Activated T-cell treated with anti-CD3 and anti-CD28 coated beads for 1 hour (primary cell): ENCODE measurements around the gene LHCGR.
"Not testable (repeated sequence)": the region's sequence is repeated elsewhere in the genome, so short reads cannot be mapped to it uniquely, and the experiment has no call there.

Experiments
- DNase-seq: peaks from one replicate; pipeline ENCODE4 v3.0.0-alpha.2; 2020; ENCODE audit warnings: low read depth

The LHCGR gene

DNA sequence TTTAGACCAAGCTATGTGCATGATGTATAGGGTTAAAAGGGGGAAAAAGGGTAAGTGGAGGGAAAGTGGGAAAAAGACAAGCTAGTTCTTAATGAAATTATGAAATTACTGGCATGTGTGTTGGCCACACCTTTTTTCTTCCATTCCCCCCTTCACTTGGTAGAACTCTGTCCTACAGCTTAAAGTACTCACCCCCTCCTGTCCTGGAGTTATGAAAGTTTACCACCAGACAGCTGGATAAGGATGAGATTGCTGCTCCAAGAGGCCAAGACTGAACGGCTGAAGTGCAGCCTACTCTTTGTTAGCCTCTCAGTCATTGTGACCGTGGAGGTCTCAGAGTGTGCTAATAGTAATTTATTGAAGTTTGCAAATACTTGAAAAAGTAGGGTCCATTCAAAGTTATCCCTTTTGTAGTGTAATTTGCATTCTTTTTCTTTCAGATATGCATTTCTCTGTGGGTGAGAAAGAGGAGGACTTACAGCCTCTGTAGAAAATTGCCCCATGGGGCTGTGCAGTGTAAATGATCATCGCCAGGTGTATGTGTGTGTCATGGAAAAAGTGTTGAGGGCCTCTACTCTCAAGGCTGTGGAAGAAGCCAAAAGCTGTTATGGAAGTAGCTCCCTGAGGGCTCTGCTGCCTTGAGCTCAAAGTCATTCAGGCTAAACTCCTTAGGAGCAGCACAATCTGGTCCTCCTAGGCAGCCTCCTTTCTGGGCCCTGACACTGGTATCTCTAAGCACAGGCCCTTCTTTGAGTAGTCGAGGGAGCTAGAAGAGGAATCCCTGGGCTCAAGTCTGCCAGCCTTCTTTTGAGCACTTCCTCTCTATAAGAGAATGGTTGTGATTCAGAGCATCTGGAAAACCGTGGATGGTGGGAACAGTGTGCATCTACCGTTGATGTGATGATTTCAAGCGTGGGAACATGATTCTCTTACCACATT is 46.2 kb downstream of the LHCGR start:
- DNase-seq, result no peak

- DNase-seq, result no peak
These were observed 48.1 kb downstream of the LHCGR start for GRCh38 chr2:48707466-48707865.

GRCh38 chr2:48703621-48704020 is 51.9 kb downstream of the LHCGR start:
- DNase-seq, result not testable (repeated sequence)

- no peak for DNase-seq
These were observed 56.1 kb downstream of the LHCGR start for GRCh38 chr2:48699348-48699930.

- no peak for DNase-seq
These were observed 58.6 kb downstream of the LHCGR start for GRCh38 chr2:48696881-48697280.

DNA sequence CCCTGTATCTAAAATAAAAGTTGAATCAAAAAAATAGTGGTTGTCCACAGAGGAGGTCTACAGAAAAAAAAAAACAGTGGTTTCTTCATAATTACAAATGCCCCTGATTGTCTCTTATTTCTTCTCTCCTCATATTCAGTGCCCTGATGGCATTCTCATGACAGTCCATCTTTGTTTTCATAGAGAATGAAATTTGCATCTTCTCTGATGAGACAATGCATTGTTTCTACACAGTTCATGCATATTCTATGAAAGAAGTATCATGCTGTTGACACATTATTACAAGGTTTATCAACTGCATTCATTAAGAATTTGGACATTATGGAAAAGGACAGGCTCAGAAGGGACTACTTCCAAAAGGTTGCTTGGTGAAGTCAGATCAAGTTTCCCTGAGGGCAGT is 59.5 kb downstream of the LHCGR start:
- DNase-seq, result no peak

- no peak for DNase-seq
These were observed 61.4 kb downstream of the LHCGR start for GRCh38 chr2:48694149-48694548.

DNA sequence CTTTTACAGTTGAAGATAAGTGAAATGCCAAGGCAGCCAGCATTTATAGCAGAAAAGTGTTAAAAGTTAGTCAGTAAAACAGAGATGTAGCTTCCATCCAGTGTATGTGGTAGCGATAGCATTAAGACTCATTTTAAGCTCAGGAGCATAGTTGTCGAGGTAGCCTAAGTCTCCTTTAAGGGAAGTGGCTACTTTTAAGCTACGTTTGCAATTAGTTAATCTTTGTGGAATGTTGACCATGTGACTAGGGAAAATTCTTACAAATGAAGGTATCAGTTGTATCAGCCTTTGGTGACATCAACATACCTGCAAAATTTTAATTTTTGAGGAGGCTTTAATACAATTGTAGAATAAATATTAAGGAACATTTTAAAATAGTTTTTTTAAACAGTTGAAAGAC is 61.9 kb downstream of the LHCGR start:
- no peak for DNase-seq

- no peak for DNase-seq
These were observed 62.5 kb downstream of the LHCGR start for GRCh38 chr2:48693066-48693465.

DNA sequence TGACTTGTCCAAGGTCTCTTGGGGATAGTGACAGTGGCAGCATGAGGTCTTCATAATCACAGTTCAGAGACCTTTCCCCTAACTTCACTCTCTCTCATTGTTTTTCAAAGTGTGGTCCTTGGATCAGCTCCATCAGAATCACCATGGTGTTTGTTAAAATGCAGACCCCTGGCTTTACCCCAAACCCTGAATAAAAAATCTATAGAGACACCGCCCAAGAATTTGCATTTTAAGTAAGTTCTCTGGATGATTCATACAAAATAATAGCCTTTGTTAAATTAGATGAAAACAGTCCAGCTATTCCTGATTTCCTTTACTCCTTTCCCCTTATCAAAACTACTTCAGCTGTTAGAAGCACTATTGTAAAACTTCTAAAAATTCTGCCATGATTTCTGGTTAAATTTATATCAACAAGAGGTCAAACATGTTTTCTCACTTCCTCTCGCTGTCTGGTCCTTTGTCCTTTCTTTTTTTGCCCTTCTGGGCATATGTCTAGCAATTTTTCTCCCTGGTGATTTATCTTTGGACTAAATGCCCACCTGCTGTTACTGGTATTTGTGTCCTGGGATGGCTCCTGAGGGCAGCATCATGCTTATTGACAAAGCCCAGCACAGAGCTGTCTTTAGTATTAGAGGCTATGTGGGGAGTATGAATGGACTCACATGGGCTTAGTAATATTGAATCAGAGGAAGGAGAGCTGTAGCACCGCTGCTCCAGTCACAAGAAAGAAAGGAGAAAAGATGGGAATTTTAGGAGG is 63.4 kb downstream of the LHCGR start:
- no peak for DNase-seq

GRCh38 chr2:48685126-48685525 is 70.4 kb downstream of the LHCGR start:
- DNase-seq, result no peak

DNA sequence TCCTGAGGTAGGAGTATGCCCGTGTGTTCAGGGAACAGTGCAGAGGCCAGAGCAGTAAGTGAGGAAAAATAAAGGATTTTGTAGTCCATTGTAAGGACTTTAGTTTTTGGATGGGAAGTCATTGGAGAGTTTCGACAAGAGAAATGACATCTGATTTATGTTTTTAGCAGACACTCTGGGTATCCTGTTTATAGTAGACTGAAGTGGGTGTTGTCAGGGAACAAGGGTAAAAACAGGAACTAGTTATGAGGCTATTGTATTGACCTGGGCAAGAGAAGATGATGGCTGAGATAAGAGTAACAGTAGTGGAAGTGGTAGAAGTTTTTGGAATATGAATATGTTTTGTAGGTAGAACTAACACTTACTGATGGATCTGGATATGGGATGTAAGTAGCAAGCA is 78.1 kb downstream of the LHCGR start:
- no peak for DNase-seq

GRCh38 chr2:48674933-48675332 is 80.6 kb downstream of the LHCGR start:
- no peak for DNase-seq

DNA sequence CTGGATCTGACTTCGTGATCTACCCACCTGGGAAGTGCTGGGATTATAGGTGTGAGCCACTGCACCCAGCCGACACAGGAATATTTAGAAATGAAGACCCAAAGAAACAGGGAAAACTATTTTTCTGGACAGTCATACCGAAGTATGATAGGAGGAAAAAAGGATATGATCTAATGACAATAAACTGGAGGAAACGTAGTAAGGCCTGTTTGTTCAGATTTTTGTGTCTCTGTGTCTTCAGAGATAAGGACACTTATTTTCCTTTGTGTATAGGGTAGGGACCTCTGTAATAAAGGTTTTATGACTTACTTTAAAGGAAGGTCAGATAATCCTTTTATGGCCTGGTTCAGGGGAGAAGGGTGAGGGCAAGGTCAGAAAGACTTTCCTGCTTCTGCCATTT is 81.9 kb downstream of the LHCGR start:
- DNase-seq, result no peak

- no peak for DNase-seq
These were observed 86.5 kb downstream of the LHCGR start for GRCh38 chr2:48668992-48669391.

DNA sequence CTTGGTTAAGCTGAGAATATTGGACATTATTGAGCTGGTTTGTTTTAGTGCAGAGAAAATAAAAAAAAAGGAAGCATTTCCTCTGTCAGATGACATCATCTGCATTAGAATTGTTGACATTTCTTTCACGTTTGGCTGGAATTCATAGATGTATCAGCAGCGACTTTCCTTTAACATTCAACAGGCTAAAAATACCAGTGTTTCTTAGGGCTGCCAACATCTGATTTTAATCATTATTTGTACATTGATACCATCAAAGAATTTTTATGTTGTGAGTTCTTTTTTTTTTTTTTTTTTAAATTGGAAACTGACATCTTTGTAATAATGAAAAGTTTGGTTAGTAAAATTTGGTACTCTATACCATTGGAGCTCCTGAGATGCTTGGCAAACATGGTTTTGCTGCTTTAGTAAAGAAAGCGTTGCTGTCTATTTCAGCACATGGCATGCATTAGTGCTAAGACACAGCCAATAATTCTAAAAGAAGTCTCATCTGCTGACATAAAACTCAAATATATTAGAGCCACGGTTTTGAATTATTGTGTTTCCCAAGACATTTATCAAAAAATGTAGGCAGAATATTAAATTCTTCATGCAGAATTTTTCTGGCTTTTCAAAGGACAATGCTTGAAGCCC is 104.2 kb downstream of the LHCGR start:
- no peak for DNase-seq

DNA sequence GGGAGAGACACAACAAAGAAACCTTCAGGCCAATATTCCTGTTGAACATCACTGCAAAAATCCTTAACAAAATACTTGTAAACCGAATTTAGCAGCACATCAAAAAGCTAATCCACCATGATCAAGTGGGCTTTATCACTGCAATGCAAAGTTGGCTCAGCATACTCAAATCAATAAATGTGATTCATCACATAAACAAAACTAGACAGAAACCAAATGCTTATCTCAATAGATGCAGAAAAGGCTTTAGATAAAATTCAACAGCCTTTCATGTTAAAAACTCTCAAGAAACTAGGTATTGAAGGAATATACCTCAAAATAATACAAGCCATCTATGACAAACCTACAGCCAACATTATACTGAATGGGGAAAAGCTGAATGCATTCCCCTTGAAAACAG is 117.3 kb downstream of the LHCGR start:
- no peak for DNase-seq
